ENCODE measurements around the gene MEIS2. TPM values are rescaled to one million over a fixed set of nuclear protein-coding genes. Genes with fewer than 3 reads are reported as not detected.

Gene MEIS2
- total RNA-seq, 1 experiment from 2014 or later: 28.7 TPM

DNA sequence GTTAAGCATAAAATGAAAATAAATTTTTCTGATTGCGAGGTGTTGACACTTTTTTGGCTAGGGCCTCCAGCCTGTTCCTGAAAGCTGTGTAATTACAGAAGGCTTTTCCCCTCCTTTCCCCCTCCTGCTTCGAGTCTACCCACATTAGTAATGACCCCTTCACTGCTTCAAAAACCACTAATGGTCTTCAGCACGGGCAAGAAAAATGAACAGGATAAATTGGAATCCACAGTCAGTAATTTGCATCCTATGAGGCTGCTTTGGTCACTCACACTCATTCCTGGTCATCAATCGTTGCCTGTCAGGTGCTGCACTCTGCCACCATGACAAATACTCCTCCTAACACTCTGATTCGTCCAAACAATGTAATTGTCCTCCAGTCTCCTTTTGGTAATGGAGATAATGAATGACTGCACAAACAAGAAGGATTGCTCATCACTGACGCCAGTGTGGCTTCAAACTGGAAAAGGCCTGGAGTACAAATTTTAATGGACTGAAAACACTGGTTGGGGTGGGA, 148.6 kb downstream of the MEIS2 start:
- H3K27me3 Mint-ChIP-seq (ENCODE audit: insufficient read depth, unreplicated experiment): no peaks in the 10 kb centered on the region
- intact Hi-C loops (cut with micrococcal nuclease; ENCODE audit: unreplicated experiment): no loop called here
- BruUV-seq (replicated peaks): no TSS peak
- H3K36me3 Mint-ChIP-seq (ENCODE audit: insufficient read depth, unreplicated experiment): no peaks in the 10 kb centered on the region
- Histone ChIP-seq H3K27me3 (replicated peaks; ENCODE audit: control insufficient read depth, insufficient read depth, low read length) (no peaks in the 10 kb centered on the region), H3K36me3 (ENCODE audit: control insufficient read depth, insufficient read depth, low read length) (no peaks in the 10 kb centered on the region), H3K4me1 (peaks cover 2% of the 10 kb centered on the region; the same call in 1 of the 2 replicates), H3K9me3 (no peaks in the 10 kb centered on the region), H3K4me3 (ENCODE audit: low read depth, low read length) (no peak overlapping the region)
- H3K4me1 Mint-ChIP-seq (ENCODE audit: low read depth, unreplicated experiment): peaks cover 6% of the 10 kb centered on the region
- ChIA-PET POLR2A (no interaction called here), CTCF (no interaction called here)
- no peaks in the 10 kb centered on the region for H3K9me3 Mint-ChIP-seq (ENCODE audit: unreplicated experiment)
- H3K27ac Mint-ChIP-seq (ENCODE audit: unreplicated experiment): no peak overlapping the region
- DNase-seq: no peak
- no peak overlapping the region for H3K4me3 Mint-ChIP-seq (ENCODE audit: unreplicated experiment)
- TF ChIP-seq, protein P1, sequence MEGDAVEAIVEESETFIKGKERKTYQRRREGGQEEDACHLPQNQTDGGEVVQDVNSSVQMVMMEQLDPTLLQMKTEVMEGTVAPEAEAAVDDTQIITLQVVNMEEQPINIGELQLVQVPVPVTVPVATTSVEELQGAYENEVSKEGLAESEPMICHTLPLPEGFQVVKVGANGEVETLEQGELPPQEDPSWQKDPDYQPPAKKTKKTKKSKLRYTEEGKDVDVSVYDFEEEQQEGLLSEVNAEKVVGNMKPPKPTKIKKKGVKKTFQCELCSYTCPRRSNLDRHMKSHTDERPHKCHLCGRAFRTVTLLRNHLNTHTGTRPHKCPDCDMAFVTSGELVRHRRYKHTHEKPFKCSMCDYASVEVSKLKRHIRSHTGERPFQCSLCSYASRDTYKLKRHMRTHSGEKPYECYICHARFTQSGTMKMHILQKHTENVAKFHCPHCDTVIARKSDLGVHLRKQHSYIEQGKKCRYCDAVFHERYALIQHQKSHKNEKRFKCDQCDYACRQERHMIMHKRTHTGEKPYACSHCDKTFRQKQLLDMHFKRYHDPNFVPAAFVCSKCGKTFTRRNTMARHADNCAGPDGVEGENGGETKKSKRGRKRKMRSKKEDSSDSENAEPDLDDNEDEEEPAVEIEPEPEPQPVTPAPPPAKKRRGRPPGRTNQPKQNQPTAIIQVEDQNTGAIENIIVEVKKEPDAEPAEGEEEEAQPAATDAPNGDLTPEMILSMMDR (IDR thresholded peaks at IDR 0.05; ENCODE audit: insufficient read depth in 1 of 2, low read depth in 1 of 2, low read length in 1 of 2, severe bottlenecking in 1 of 2, unreplicated experiment in 1 of 2): no peak

DNA sequence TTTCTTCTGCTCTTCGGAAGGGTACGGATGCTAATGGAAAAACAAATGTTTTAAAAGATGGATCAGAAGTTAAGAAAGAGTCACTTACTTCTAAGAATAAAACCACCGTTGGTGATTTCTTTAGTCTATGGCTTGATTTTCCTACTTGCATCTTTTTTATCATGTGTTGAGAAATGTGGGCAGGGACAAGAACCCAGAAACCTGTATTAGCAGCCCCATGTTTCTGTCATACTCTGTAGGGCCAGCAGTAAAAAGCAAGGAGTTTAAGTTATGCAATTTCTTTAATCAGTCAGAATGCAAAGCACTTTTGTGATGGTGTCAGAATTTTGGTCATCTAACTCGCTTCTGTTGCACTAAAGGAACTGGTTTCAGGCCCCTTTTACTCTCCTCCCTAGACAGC, 150.0 kb downstream of the MEIS2 start:
- Mint-ChIP-seq H3K4me1 (ENCODE audit: low read depth, unreplicated experiment) (peaks cover 6% of the 10 kb centered on the region), H3K9me3 (ENCODE audit: unreplicated experiment) (no peaks in the 10 kb centered on the region), H3K36me3 (ENCODE audit: insufficient read depth, unreplicated experiment) (no peaks in the 10 kb centered on the region), H3K4me3 (ENCODE audit: unreplicated experiment) (no peak overlapping the region), H3K27me3 (ENCODE audit: insufficient read depth, unreplicated experiment) (no peaks in the 10 kb centered on the region), H3K27ac (ENCODE audit: unreplicated experiment) (no peak overlapping the region)
- Histone ChIP-seq H3K4me3 (ENCODE audit: low read depth, low read length) (no peak overlapping the region), H3K36me3 (ENCODE audit: control insufficient read depth, insufficient read depth, low read length) (no peaks in the 10 kb centered on the region), H3K4me1 (peaks cover 3% of the 10 kb centered on the region; the same call in 1 of the 2 replicates), H3K9me3 (no peaks in the 10 kb centered on the region), H3K27me3 (replicated peaks; ENCODE audit: control insufficient read depth, insufficient read depth, low read length) (no peaks in the 10 kb centered on the region)
- TF ChIP-seq, protein P1 (IDR thresholded peaks at IDR 0.05; ENCODE audit: insufficient read depth in 1 of 2, low read depth in 1 of 2, low read length in 1 of 2, severe bottlenecking in 1 of 2, unreplicated experiment in 1 of 2): no peak
- intact Hi-C loops (cut with micrococcal nuclease; ENCODE audit: unreplicated experiment): no loop called here
- ChIA-PET CTCF (no interaction called here), POLR2A (no interaction called here)
- BruUV-seq (replicated peaks): no TSS peak
- no peak for DNase-seq

DNA sequence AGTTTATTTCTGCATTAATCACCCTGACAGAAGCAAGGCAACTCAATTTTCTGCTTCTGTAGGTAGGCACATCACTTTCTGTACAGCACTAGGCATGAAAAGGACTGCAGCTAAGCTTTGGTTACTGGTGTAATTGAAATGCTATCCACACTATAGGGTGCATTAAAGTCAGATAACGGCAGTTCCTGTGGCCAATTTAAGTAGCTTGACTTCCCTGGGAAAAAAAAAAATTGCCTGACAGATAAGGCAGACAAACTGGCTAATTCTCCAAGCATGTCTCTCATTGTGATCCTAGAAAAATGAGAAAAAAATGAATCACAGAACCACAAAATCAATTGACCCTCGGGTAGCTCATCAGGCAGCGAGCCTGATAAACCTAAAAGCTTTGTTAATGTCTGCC, 151.4 kb downstream of the MEIS2 start:
- no peaks in the 10 kb centered on the region for H3K9me3 Mint-ChIP-seq (ENCODE audit: unreplicated experiment)
- ChIA-PET POLR2A (no interaction called here), CTCF (no interaction called here)
- H3K4me3 Mint-ChIP-seq (ENCODE audit: unreplicated experiment): no peak overlapping the region
- Histone ChIP-seq H3K36me3 (ENCODE audit: control insufficient read depth, insufficient read depth, low read length) (no peaks in the 10 kb centered on the region), H3K4me3 (ENCODE audit: low read depth, low read length) (no peak overlapping the region), H3K4me1 (peaks cover 11% of the 10 kb centered on the region; the same call in 1 of the 2 replicates), H3K9me3 (no peaks in the 10 kb centered on the region), H3K27me3 (replicated peaks; ENCODE audit: control insufficient read depth, insufficient read depth, low read length) (no peaks in the 10 kb centered on the region)
- peaks cover 12% of the 10 kb centered on the region for H3K4me1 Mint-ChIP-seq (ENCODE audit: low read depth, unreplicated experiment)
- intact Hi-C loops (cut with micrococcal nuclease; ENCODE audit: unreplicated experiment): no loop called here
- no peaks in the 10 kb centered on the region for H3K36me3 Mint-ChIP-seq (ENCODE audit: insufficient read depth, unreplicated experiment)
- BruUV-seq (replicated peaks): no TSS peak
- TF ChIP-seq, protein P1 (IDR thresholded peaks at IDR 0.05; ENCODE audit: insufficient read depth in 1 of 2, low read depth in 1 of 2, low read length in 1 of 2, severe bottlenecking in 1 of 2, unreplicated experiment in 1 of 2): no peak
- no peaks in the 10 kb centered on the region for H3K27me3 Mint-ChIP-seq (ENCODE audit: insufficient read depth, unreplicated experiment)
- H3K27ac Mint-ChIP-seq (ENCODE audit: unreplicated experiment): no peak overlapping the region
- no peak for DNase-seq

All from Caco-2 (cell line).